Sigmoid colon (tissue), 4 donors: Measurements from ENCODE around the gene SELENOI.

ENCODE experiments used
- EP300 ChIP-seq, 4 donors: sonication (generic); formaldehyde crosslinking; IDR thresholded peaks; one replicate each; pipeline ENCODE4 v1.6.1; 2017; ENCODE audit warnings: antibody characterized with exemption in 4 of 4
- POLR2A ChIP-seq, 2 donors: fragments of 450-650 bp; IDR thresholded peaks; one replicate each; pipeline ENCODE4 v1.6.1; 2016; ENCODE audit warnings: antibody characterized with exemption in 2 of 2, mild to moderate bottlenecking in 2 of 2, moderate library complexity in 2 of 2
- POLR2AphosphoS5 ChIP-seq, 4 donors: sonication (generic); formaldehyde crosslinking; IDR thresholded peaks; one replicate each; pipeline ENCODE4 v1.6.1; 2017; ENCODE audit warnings: antibody characterized with exemption in 4 of 4
- TF ChIP-seq, protein P1 (sequence below), 4 experiments: fragments of 450-650 bp in 3 of 4; fragments of 200-600 bp in 1 of 4; IDR thresholded peaks; one replicate each; pipeline ENCODE4 v1.5.1; 2016 to 2019; ENCODE audit warnings: antibody characterized with exemption in 4 of 4, mild to moderate bottlenecking in 3 of 4, moderate library complexity in 2 of 4

DNA sequence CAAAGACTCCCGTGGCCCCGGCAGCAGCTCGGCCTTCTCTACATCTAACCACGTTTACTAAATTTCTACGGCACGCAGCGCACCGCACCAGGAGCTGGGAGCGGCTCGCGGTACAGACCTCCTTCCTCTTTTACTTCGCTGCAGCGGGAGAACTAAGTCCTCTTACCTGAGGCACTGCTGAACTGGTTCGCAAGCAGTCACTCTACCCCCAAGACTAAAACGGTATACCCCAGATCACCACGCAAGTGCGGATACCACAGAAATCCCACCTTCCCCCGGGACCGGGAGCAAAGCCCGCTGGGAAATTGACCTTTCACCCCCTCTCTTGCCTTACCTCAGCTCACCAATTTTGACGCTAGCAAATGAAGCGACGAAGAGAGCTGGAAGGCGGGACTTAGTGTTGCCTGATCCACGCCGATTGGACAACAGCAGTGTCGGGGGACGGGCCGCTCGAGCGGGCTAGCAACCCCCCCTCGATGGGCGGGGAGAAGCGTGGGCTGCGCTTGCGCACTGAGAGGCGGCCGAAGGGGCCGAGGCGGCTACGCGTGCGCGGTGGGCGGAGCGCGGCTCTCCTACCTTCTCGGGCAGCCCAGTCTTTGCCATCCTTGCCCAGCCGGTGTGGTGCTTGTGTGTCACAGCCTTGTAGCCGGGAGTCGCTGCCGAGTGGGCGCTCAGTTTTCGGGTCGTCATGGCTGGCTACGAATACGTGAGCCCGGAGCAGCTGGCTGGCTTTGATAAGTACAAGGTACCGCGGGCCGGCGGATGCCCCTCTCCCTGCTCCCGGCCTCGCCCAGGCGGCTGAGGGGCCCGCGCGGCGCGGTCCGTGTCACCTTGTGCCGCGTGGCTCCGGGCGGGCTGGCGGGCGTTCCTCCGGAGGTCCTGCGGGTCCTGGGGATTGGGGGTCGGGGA lies at the start of gene SELENOI:
- TF ChIP-seq, protein P1, sequence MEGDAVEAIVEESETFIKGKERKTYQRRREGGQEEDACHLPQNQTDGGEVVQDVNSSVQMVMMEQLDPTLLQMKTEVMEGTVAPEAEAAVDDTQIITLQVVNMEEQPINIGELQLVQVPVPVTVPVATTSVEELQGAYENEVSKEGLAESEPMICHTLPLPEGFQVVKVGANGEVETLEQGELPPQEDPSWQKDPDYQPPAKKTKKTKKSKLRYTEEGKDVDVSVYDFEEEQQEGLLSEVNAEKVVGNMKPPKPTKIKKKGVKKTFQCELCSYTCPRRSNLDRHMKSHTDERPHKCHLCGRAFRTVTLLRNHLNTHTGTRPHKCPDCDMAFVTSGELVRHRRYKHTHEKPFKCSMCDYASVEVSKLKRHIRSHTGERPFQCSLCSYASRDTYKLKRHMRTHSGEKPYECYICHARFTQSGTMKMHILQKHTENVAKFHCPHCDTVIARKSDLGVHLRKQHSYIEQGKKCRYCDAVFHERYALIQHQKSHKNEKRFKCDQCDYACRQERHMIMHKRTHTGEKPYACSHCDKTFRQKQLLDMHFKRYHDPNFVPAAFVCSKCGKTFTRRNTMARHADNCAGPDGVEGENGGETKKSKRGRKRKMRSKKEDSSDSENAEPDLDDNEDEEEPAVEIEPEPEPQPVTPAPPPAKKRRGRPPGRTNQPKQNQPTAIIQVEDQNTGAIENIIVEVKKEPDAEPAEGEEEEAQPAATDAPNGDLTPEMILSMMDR (IDR thresholded peaks at IDR 0.05) = no peak
- peak; percentile 94 to 97 for TF ChIP-seq POLR2A (IDR thresholded peaks at IDR 0.05)
- peak in 1 of 4 donors; percentile 24 for TF ChIP-seq EP300 (IDR thresholded peaks at IDR 0.05)
- TF ChIP-seq POLR2AphosphoS5 (IDR thresholded peaks at IDR 0.05) = peak; percentile 96 to 99 (median 98)
